ENCODE data around the gene C2CD5. TPM values are rescaled to one million over a fixed set of nuclear protein-coding genes. Genes with fewer than 3 reads are reported as not detected.

C2CD5 gene
- total RNA-seq, 1 donor from 2014 or later: 115 TPM

GRCh38 chr12:22415342-22416309 lies 128.7 kb downstream of the C2CD5 start:
- H3K9me3 Mint-ChIP-seq (ENCODE audit: low read depth): no peaks in the 10 kb centered on the region
- no peak for DNase-seq (ENCODE audit: low spot score, unreplicated experiment)
- H3K36me3 Mint-ChIP-seq (ENCODE audit: insufficient read depth): no peaks in the 10 kb centered on the region
- H3K4me3 Mint-ChIP-seq (ENCODE audit: low read depth): no peak overlapping the region
- H3K27ac Mint-ChIP-seq: no peak overlapping the region
- TF ChIP-seq CTCF (IDR thresholded peaks at IDR 0.05; ENCODE audit: unreplicated experiment): no peak
- H3K27me3 Mint-ChIP-seq: no peaks in the 10 kb centered on the region
- H3K4me1 Mint-ChIP-seq (ENCODE audit: low read depth): no peaks in the 10 kb centered on the region

- Mint-ChIP-seq H3K27me3 (no peaks in the 10 kb centered on the region), H3K4me1 (ENCODE audit: low read depth) (no peaks in the 10 kb centered on the region), H3K4me3 (ENCODE audit: low read depth) (no peak overlapping the region)
These were observed 129.6 kb downstream of the C2CD5 start for GRCh38 chr12:22414742-22415141.

GRCh38 chr12:22413592-22413991 lies 130.8 kb downstream of the C2CD5 start:
- Mint-ChIP-seq H3K9me3 (ENCODE audit: low read depth) (no peaks in the 10 kb centered on the region), H3K27ac (no peak overlapping the region), H3K27me3 (no peaks in the 10 kb centered on the region), H3K4me1 (ENCODE audit: low read depth) (no peaks in the 10 kb centered on the region), H3K36me3 (ENCODE audit: insufficient read depth) (no peaks in the 10 kb centered on the region), H3K4me3 (ENCODE audit: low read depth) (no peak overlapping the region)
- TF ChIP-seq CTCF (IDR thresholded peaks at IDR 0.05; ENCODE audit: unreplicated experiment): no peak
- DNase-seq (ENCODE audit: low spot score, unreplicated experiment): no peak

More at GRCh38 chr12:22414742-22415141, 129.6 kb downstream of the C2CD5 start:
- Mint-ChIP-seq H3K27ac (no peak overlapping the region), H3K9me3 (ENCODE audit: low read depth) (no peaks in the 10 kb centered on the region), H3K36me3 (ENCODE audit: insufficient read depth) (no peaks in the 10 kb centered on the region)
- no peak for TF ChIP-seq CTCF (IDR thresholded peaks at IDR 0.05; ENCODE audit: unreplicated experiment)
- DNase-seq (ENCODE audit: low spot score, unreplicated experiment): no peak

GRCh38 chr12:22412581-22412980 lies 131.8 kb downstream of the C2CD5 start:
- no peak overlapping the region for H3K4me3 Mint-ChIP-seq (ENCODE audit: low read depth)
- no peaks in the 10 kb centered on the region for H3K27me3 Mint-ChIP-seq
- no peak overlapping the region for H3K27ac Mint-ChIP-seq
- H3K36me3 Mint-ChIP-seq (ENCODE audit: insufficient read depth): no peaks in the 10 kb centered on the region
- no peaks in the 10 kb centered on the region for H3K9me3 Mint-ChIP-seq (ENCODE audit: low read depth)
- no peaks in the 10 kb centered on the region for H3K4me1 Mint-ChIP-seq (ENCODE audit: low read depth)
- DNase-seq (ENCODE audit: low spot score, unreplicated experiment): no peak
- TF ChIP-seq CTCF (IDR thresholded peaks at IDR 0.05; ENCODE audit: unreplicated experiment): no peak

GRCh38 chr12:22410486-22410885 lies 133.9 kb downstream of the C2CD5 start:
- Mint-ChIP-seq H3K4me1 (ENCODE audit: low read depth) (no peaks in the 10 kb centered on the region), H3K9me3 (ENCODE audit: low read depth) (no peaks in the 10 kb centered on the region), H3K27ac (no peak overlapping the region), H3K36me3 (ENCODE audit: insufficient read depth) (no peaks in the 10 kb centered on the region), H3K27me3 (no peaks in the 10 kb centered on the region), H3K4me3 (ENCODE audit: low read depth) (no peak overlapping the region)
- DNase-seq (ENCODE audit: low spot score, unreplicated experiment): no peak
- no peak for TF ChIP-seq CTCF (IDR thresholded peaks at IDR 0.05; ENCODE audit: unreplicated experiment)

Measured in progenitor cell of endocrine pancreas (in vitro differentiated cells).